Breast epithelium (tissue), 3 donors: ENCODE results near the gene CCDC172.

Experiments
- POLR2A ChIP-seq: fragments of 450-650 bp; IDR thresholded peaks from one replicate; pipeline ENCODE4 v1.6.1; 2016; ENCODE audit warnings: antibody characterized with exemption, mild to moderate bottlenecking, moderate library complexity
- POLR2AphosphoS5 ChIP-seq, 3 donors: sonication (generic); formaldehyde crosslinking; IDR thresholded peaks; one replicate each; pipeline ENCODE4 v1.6.1; 2017; ENCODE audit warnings: antibody characterized with exemption in 3 of 3
- TF ChIP-seq, protein P1 (sequence below), 3 donors: fragments of 450-650 bp; IDR thresholded peaks; one replicate each; pipeline ENCODE4 v1.5.1; 2016 to 2017; ENCODE audit warnings: antibody characterized with exemption in 3 of 3, mild to moderate bottlenecking in 3 of 3, moderate library complexity in 3 of 3

DNA sequence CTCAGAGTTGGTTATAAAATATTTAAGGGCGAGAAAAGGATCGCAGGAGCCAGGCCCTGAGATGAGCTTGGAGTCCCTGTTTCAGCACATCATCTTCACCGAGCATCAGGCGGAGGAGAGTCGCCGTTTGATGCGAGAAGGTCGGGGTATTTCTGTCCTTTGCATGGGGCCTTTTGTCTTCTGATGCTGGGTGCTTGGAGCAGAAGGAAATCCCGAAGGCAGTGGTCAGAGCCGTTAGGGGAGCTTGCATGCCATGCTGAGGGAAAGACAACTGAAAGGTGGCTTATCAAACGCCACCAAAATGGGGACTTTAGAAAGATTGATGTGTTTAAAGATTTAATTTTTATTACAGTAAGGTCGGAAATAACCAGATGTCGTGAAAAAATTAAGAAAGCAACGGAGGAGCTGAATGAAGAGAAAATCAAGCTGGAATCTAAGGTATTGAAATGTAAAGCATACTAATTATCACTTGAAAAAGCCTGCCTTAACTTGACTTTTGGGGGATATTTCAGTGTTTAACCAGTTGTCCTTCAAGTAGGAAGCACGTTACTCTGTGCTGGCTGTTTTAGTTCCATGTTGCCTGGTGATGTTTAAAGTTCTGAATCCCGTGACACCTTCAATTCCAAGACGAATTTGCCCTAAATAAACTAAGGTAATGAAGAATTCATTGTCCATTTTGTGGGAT, 845 bp downstream of the CCDC172 start:
- TF ChIP-seq, protein P1, sequence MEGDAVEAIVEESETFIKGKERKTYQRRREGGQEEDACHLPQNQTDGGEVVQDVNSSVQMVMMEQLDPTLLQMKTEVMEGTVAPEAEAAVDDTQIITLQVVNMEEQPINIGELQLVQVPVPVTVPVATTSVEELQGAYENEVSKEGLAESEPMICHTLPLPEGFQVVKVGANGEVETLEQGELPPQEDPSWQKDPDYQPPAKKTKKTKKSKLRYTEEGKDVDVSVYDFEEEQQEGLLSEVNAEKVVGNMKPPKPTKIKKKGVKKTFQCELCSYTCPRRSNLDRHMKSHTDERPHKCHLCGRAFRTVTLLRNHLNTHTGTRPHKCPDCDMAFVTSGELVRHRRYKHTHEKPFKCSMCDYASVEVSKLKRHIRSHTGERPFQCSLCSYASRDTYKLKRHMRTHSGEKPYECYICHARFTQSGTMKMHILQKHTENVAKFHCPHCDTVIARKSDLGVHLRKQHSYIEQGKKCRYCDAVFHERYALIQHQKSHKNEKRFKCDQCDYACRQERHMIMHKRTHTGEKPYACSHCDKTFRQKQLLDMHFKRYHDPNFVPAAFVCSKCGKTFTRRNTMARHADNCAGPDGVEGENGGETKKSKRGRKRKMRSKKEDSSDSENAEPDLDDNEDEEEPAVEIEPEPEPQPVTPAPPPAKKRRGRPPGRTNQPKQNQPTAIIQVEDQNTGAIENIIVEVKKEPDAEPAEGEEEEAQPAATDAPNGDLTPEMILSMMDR (IDR thresholded peaks at IDR 0.05), result no peak
- TF ChIP-seq POLR2A (no peak), POLR2AphosphoS5 (IDR thresholded peaks at IDR 0.05) (no peak)
